Measurements from ENCODE around the gene SHC4.
"Not testable (repeated sequence)": the region's sequence is repeated elsewhere in the genome, so short reads cannot be mapped to it uniquely, and the experiment has no call there.

- not testable (repeated sequence) for TF ChIP-seq POLR2A, CTCF, POLR2AphosphoS5 (IDR thresholded peaks at IDR 0.05)
These were observed 7.2 kb upstream of the SHC4 start for GRCh38 chr15:48970926-48971325.
